DOHH2 (cell line): Measurements from ENCODE around the gene SERPINE3.

Source experiments
- H3F3A ChIP-seq: fragments of 200-600 bp; sonication (generic), shearing (Covaris generic); 2 replicates; pipeline ENCODE4 v1.6.0; 2016; ENCODE audit warnings: antibody characterized with exemption, mild to moderate bottlenecking; ENCODE audit not compliant: control insufficient read depth, insufficient read depth
- H3K27ac ChIP-seq: fragments of 200-600 bp; sonication (generic); 2 replicates; pipeline ENCODE4 v1.5.1; 2014; ENCODE audit warnings: low read depth, mild to moderate bottlenecking, low read length, moderate library complexity
- H3K27me3 ChIP-seq: fragments of 200-600 bp; sonication (generic); 2 replicates; pipeline ENCODE4 v1.6.1; 2014; ENCODE audit warnings: mild to moderate bottlenecking, low read length, mixed read lengths; ENCODE audit not compliant: control insufficient read depth
- H3K36me3 ChIP-seq: fragments of 200-600 bp; sonication (generic); 2 replicates; pipeline ENCODE4 v1.6.1; 2014; ENCODE audit warnings: mild to moderate bottlenecking, low read length, moderate library complexity, mixed read lengths; ENCODE audit not compliant: control insufficient read depth
- H3K4me1 ChIP-seq: fragments of 200-600 bp; sonication (generic); 2 replicates; pipeline ENCODE4 v1.6.1; 2014; ENCODE audit warnings: mild to moderate bottlenecking, low read length, mixed read lengths; ENCODE audit not compliant: control insufficient read depth
- H3K4me2 ChIP-seq: fragments of 200-600 bp; sonication (generic); 2 replicates; pipeline ENCODE4 v1.6.0; 2014; ENCODE audit warnings: mild to moderate bottlenecking, low read length, moderate library complexity
- H3K4me3 ChIP-seq: fragments of 200-600 bp; sonication (generic); 2 replicates; pipeline ENCODE4 v1.5.1; 2014; ENCODE audit warnings: mild to moderate bottlenecking, low read length, mixed read lengths
- H3K79me2 ChIP-seq: fragments of 200-600 bp; sonication (generic); 2 replicates; pipeline ENCODE4 v1.6.1; 2014; ENCODE audit warnings: mild to moderate bottlenecking, low read length, mixed read lengths; ENCODE audit not compliant: control insufficient read depth
- H3K9me2 ChIP-seq: fragments of 200-600 bp; sonication (generic); replicated peaks from 2 replicates; pipeline ENCODE4 v1.6.1; 2014; ENCODE audit warnings: mild to moderate bottlenecking, low read length, mixed read lengths; ENCODE audit not compliant: control insufficient read depth
- H3K9me3 ChIP-seq: fragments of 200-600 bp; sonication (generic); 2 replicates; pipeline ENCODE4 v1.6.1; 2014; ENCODE audit warnings: antibody characterized with exemption, low read length, mixed read lengths; ENCODE audit not compliant: control insufficient read depth, insufficient read depth
- H4K20me1 ChIP-seq: fragments of 200-600 bp; sonication (generic); 2 replicates; pipeline ENCODE4 v1.6.0; 2014; ENCODE audit warnings: low read depth, mild to moderate bottlenecking, antibody characterized with exemption, low read length, moderate library complexity; ENCODE audit not compliant: control insufficient read depth, insufficient read depth
- CTCF ChIP-seq: fragments of 200-600 bp; sonication (generic); IDR thresholded peaks from one replicate; pipeline ENCODE4 v1.5.1; 2014; ENCODE audit warnings: antibody characterized with exemption, mild to moderate bottlenecking, low read depth, low read length; ENCODE audit not compliant: poor library complexity, severe bottlenecking
- EZH2phosphoT487 ChIP-seq: fragments of 200-600 bp; sonication (generic); IDR thresholded peaks from 2 replicates; pipeline ENCODE4 v1.6.1; 2017; ENCODE audit warnings: borderline replicate concordance, mild to moderate bottlenecking, antibody characterized with exemption, low read length, moderate library complexity, mixed read lengths

Gene SERPINE3

GRCh38 chr13:51339354-51339753 lies at the start of gene SERPINE3:
TSS of gene SERPINE3 (plus strand) at chr13:51339691. CDS start at chr13:51341092, 1,401 bp downstream.
- TF ChIP-seq CTCF, result no peak
- TF ChIP-seq EZH2phosphoT487, result no peak
- no peaks in the 10 kb centered on the region for H3F3A ChIP-seq
- H3K27me3 ChIP-seq, result peaks cover 3% of the 10 kb centered on the region; the same call in 1 of the 2 replicates
- no peaks in the 10 kb centered on the region for H3K36me3 ChIP-seq
- no peak within 1 kb of the TSS for H3K4me2 ChIP-seq
- H4K20me1 ChIP-seq, result no peaks in the 10 kb centered on the region
- no peak within 1 kb of the TSS for H3K27ac ChIP-seq
- H3K79me2 ChIP-seq, result no peaks in the 10 kb centered on the region
- no peak within 1 kb of the TSS for H3K4me3 ChIP-seq
- H3K9me3 ChIP-seq, result no peaks in the 10 kb centered on the region
- H3K4me1 ChIP-seq, result no peaks in the 10 kb centered on the region
- no peaks in the 10 kb centered on the region for H3K9me2 ChIP-seq

- Histone ChIP-seq H3K27ac (no peak overlapping the region), H3F3A (no peaks in the 10 kb centered on the region), H3K36me3 (no peaks in the 10 kb centered on the region), H3K27me3 (no peaks in the 10 kb centered on the region), H4K20me1 (no peaks in the 10 kb centered on the region), H3K9me3 (no peaks in the 10 kb centered on the region), H3K79me2 (no peaks in the 10 kb centered on the region), H3K4me2 (no peak overlapping the region), H3K4me1 (no peaks in the 10 kb centered on the region), H3K9me2 (no peaks in the 10 kb centered on the region), H3K4me3 (no peak overlapping the region)
- TF ChIP-seq CTCF (no peak), EZH2phosphoT487 (no peak)
These were observed 48.1 kb upstream of the SERPINE3 start for GRCh38 chr13:51291341-51291740.

- Histone ChIP-seq H3K36me3 (no peaks in the 10 kb centered on the region), H4K20me1 (no peaks in the 10 kb centered on the region), H3F3A (no peaks in the 10 kb centered on the region), H3K9me2 (no peaks in the 10 kb centered on the region), H3K27ac (no peak overlapping the region), H3K9me3 (no peaks in the 10 kb centered on the region), H3K27me3 (no peaks in the 10 kb centered on the region), H3K4me1 (no peaks in the 10 kb centered on the region), H3K4me3 (no peak overlapping the region), H3K79me2 (no peaks in the 10 kb centered on the region), H3K4me2 (no peak overlapping the region)
- TF ChIP-seq CTCF, result no peak
- TF ChIP-seq EZH2phosphoT487, result no peak
These were observed 47.4 kb upstream of the SERPINE3 start for GRCh38 chr13:51292000-51292565.
